GM18907 (cell line): ENCODE measurements around the gene DLG2.

Experiments
- ATAC-seq: cut with Tn5 transposase; IDR thresholded peaks from one replicate; pipeline ENCODE4 v1.9.1; 2021; ENCODE audit warnings: mild to moderate bottlenecking, moderate library complexity; ENCODE audit not compliant: unreplicated experiment

The DLG2 gene

GRCh38 chr11:84612645-84613044 is 1014.5 kb downstream of the DLG2 start:
- ATAC-seq = no peak

DNA sequence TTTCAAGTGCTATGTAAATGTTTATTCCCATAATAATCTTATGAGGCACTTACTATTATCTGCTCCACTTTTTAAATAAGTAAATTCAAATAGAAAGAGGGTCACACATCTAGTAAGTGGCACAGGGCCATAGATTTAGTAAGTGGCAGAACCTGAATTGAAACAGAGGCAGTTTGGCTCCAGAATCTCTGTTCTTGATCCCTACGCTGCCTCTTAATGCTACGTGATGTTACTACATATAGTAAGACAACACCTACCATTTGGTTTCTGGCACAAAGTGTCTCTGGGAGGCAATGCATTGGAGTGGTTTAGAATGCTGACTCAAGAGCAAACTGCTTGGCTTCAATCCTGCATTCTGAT is 1018.3 kb downstream of the DLG2 start:
- no peak for ATAC-seq

- no peak for ATAC-seq
Observed at GRCh38 chr11:84607975-84608836, 1018.9 kb downstream of the DLG2 start.

GRCh38 chr11:84594602-84595001 is 1032.5 kb downstream of the DLG2 start:
- ATAC-seq = no peak

DNA sequence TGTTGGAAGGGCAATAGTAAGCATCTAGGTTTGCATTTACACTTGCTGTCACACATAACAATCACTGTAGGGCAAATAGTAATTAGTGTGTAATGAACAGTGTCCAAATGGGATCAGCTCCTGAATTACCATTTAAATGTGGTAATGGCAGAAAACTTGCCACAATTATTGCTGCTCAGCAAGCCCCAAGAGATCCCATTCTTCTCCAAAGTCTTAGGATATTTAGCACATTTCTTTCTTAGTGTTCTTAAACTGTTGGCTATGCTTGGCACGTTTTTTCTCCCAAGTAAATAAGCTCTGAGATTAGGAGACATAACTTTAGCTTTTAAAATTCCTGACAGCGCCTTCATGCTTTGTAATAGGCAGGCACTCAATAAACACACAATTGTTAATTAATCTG is 1037.0 kb downstream of the DLG2 start:
- no peak for ATAC-seq

GRCh38 chr11:84588131-84588829 is 1038.9 kb downstream of the DLG2 start:
- ATAC-seq = no peak

DNA sequence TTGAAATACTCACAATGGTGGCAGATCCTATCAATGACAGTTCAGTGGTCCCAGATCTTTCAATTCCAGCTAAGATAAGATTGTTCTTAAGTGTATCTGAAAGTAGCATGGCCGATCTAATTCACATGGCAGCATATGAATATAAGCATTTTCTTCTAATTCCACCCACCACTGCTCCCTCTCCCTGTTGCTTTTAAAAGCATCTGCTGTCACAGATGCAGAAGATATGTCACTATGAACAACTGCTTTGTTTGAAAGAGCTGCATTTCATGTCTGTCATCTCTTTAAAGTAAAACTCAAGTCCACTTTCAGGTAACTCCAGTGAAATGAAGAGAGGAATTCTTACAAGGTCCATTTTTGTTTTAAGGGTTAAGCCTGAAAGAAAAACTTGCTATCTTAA is 1044.0 kb downstream of the DLG2 start:
- ATAC-seq = no peak

DNA sequence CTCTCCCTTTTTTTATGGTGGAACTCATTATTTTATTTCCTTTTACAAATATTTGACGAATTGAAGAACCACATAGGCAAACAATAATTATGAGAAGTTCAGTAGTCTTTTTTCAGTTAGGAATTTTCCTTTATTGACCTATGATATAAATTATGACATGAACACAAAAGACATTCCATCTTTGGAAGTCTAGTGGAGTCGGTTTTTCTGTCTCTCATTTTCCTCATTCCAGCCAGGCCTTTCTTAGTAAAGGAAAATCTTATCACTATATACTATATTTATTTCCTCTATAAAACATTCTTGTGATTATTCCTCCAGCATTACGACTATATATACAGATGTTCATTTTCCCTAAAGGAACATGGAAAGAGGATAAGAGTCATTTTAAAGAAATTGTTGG is 1046.1 kb downstream of the DLG2 start:
- no peak for ATAC-seq

- ATAC-seq = no peak
Observed at GRCh38 chr11:84580428-84580827, 1046.7 kb downstream of the DLG2 start.

DNA sequence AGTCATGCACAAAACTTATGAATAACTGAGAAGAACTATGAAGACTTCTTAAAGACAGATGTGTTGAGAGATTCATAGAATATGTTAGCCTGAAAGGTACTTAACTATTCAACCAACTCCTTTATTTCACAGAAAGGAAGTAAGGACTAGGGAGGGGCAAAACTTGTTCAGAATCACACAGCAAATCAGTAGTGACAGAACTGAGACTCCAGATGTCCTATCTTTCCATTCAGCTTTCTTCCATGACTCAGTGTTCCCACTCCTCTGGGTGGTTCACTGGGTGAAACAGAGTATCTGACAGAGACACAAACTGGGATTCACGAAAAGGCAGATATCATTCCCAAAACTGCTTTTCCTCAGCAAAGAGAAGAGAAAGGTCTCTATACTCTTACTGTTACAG is 1053.3 kb downstream of the DLG2 start:
- ATAC-seq = no peak

GRCh38 chr11:84566671-84567070 is 1060.5 kb downstream of the DLG2 start:
- ATAC-seq = no peak

- no peak for ATAC-seq
Observed at GRCh38 chr11:84564867-84565184, 1062.3 kb downstream of the DLG2 start.

DNA sequence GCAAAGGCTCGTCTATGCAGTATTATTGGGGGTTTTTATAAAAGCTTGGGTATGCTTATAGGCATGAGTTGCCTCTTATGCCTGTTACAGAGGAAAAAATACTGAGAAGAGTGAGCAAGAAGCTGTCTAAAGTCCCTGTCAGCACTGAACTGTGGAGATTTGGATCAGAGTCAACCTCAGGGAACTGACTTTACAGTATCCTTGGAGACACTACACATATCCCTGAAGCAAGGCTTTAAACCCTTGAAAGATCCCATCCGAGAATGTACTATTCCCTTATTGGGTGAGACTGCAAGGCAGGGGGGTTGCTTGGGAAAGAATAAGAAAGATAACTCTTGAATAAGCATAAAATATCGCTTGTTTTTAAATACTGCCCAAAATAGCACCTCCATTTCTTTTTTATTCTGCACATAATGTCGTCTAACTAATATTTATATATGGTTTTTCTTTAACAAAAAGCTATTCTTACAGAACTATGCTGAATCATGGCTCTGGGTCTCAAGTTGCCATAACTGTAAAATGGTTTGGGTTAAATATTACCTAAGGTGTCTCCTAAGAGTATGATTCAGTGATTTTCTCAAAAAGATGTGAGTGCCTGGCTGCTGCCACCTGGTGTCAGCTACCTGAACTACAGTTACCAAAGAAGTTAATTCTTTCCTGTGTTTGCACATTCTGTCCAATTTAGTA is 1062.8 kb downstream of the DLG2 start:
- peak; percentile 92 for ATAC-seq

GRCh38 chr11:84563356-84563755 is 1063.8 kb downstream of the DLG2 start:
- no peak for ATAC-seq

DNA sequence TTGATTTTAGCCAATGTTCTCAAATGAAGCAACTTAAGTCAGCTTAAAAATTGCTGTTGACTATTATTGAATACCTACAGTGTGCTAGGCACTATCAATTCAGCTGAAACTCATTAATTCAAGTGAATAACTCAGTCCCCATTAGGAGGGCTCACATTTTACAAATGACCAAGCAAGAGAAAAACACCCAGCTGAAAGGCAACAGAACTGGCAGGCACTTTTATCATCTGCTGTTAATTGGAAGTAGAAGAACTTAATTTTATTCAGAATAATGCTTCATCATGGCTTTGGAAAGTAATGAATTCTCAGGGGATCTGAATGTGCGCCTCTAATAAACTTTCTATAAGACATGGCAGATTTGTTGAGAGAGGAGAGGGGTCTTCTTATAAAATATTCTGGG is 1066.9 kb downstream of the DLG2 start:
- no peak for ATAC-seq

- ATAC-seq = peak; percentile 99
Observed at GRCh38 chr11:84558085-84558905, 1068.8 kb downstream of the DLG2 start.

GRCh38 chr11:84552791-84553190 is 1074.4 kb downstream of the DLG2 start:
- no peak for ATAC-seq

DNA sequence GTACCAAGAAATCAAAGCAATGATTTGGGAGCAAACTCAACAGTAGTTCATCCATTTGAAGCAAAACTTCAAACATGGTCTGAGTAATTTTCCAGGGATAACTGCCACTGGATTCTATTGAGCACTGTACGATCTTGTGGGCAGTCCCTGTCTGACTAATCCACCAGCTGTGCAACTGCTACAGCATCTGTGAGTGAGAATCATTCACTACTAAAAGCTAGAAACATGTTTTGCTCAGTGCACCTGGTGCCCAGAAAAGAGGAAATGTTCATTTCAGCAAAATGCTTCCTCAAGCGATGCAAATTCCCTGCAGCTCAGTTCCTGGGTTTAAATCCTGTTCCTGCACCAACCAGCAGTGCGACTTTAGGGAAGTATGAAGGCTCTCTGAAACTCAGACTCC is 1077.9 kb downstream of the DLG2 start:
- ATAC-seq = peak; percentile 97

- no peak for ATAC-seq
Observed at GRCh38 chr11:84544566-84544965, 1082.6 kb downstream of the DLG2 start.

DNA sequence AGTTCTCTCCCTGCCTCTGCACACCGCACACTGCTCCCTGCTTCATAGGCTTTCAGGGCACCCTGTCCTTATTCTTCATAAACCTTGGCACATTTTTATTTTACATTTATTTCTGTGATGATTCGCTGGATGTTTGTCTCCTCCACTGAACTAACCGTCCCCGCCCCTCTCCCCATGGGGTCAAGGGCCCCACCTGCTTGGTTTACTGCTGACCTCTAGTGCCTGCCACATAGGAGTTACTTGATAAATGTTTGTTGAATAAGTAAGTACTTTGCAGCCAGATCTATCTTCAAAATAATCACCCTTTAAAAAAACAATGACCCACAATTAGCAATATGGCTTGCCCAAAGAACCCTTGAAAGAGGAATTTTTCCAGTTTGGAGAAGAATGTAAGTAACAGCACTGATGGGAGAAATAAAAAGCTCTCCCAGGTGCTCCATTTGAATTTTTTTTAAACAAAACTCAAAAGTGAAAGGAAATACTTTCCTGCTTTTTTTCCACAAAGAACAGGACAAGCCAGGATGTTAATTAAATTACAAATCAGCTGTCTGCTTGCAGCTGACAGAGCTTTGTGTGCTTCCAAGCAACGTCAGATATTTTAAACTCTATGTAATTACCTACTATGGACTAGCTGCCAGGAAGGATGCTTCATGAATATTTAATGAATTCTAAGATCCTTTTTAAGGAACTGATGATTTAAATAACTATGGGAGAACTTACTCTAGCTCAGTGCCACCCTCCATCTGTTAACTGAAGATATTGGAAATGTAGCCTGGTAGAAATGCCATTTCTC is 1083.6 kb downstream of the DLG2 start:
- ATAC-seq = no peak
